Stimulated activated naive CD4-positive, alpha-beta T cell (primary cell): ENCODE results near the gene FAM111A.
"Not testable (repeated sequence)": the region's sequence is repeated elsewhere in the genome, so short reads cannot be mapped to it uniquely, and the experiment has no call there.

Experiments
- DNase-seq, 6 experiments: peaks; one replicate each; lab custom pipeline; 2025; lab: John Stamatoyannopoulos, UW

FAM111A gene, protein sequence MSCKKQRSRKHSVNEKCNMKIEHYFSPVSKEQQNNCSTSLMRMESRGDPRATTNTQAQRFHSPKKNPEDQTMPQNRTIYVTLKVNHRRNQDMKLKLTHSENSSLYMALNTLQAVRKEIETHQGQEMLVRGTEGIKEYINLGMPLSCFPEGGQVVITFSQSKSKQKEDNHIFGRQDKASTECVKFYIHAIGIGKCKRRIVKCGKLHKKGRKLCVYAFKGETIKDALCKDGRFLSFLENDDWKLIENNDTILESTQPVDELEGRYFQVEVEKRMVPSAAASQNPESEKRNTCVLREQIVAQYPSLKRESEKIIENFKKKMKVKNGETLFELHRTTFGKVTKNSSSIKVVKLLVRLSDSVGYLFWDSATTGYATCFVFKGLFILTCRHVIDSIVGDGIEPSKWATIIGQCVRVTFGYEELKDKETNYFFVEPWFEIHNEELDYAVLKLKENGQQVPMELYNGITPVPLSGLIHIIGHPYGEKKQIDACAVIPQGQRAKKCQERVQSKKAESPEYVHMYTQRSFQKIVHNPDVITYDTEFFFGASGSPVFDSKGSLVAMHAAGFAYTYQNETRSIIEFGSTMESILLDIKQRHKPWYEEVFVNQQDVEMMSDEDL

DNA sequence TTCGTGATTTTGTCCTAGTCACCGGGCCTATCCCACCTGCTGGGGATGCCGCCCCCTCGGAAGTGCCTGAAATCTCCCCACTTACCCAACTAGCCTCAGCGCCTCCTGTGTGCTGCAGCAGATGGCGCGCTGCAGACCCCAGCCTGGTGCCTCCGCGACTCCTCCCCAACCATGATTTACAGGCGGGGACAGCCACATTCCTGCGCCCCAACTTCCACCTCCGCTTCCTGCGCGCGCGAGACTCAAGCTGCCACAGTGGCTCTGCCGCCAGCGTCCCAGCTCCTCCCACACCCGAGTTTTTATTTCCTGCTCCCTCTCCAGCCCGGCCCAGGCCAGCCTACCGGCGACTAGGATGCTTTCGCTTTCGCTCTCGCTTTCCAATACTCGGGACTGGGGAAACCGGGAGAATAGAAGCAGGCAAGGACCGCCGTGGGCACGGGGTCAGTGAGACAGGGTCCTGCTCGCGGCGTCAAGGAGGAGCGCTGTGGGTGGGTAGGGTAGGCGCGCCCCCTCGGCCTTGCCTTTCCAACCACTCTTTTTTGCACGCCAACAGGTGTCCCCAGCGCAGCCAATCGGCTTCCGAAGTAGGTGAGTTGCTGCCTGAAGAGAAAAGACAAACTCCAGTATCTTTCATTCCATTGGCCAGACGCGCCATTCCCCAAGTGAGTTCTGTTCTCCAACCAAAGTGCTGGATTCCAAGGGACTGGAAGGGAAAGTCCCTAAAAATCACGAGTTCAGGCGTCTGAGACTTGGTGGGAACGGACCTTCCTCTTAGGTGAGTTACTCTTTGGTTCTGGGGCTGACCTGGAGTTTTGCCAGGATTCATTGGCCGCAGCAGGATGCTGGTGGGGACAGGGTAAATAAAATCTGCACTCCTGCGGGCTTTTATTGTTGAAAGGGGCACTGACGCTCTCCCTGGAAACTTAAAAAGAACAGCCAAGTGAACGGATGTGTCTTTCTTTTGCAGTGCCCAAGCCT lies at the start of gene FAM111A:
Gene FAM111A, plus strand, starts transcription at position 327 of the 978 bp plus-strand sequence. CDS start 6,017 bp downstream, outside the sequence.
- DNase-seq, result peak; percentile 83 to 96 (median 89)

DNA sequence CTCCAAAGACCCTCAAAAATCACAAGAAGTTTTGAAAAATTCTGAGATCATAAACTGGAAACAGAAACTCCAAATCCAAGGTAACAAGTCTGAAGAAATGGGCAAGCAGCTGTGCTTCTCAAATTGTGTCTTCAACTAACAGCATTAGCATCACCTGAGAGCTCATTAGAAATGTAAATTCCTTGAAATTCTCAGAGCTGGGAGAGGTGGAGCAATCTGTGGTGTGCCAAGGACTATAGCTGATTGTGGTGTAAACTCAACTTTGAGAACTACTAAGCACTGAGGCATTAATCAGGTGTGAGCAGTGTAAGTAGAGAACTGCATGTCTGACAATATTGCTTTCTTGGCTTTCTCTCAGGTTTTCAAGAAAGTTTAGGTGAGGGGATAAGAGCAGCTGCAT lies 49.1 kb upstream of the FAM111A start:
- DNase-seq, result not testable (repeated sequence)

DNA sequence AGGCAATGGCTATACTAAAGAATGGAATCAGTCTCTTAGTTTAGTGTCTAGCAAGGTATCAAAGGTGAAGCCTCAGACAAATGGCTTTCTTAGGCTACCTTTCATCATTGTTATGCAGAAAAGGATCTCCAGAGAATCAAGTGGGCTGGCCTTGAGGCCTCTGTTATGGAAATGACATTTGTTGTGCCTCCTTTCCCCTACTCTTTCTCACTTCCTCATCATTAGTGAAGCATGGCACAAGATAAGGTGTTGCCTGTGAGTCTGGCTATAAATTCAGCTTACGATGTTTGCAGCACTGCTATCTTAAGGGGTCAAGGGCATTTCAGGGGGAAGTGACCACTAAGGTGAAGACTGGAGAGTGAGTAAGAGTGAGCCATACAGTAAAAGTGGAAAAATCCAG lies 47.4 kb upstream of the FAM111A start:
- DNase-seq, result not testable (repeated sequence)

DNA sequence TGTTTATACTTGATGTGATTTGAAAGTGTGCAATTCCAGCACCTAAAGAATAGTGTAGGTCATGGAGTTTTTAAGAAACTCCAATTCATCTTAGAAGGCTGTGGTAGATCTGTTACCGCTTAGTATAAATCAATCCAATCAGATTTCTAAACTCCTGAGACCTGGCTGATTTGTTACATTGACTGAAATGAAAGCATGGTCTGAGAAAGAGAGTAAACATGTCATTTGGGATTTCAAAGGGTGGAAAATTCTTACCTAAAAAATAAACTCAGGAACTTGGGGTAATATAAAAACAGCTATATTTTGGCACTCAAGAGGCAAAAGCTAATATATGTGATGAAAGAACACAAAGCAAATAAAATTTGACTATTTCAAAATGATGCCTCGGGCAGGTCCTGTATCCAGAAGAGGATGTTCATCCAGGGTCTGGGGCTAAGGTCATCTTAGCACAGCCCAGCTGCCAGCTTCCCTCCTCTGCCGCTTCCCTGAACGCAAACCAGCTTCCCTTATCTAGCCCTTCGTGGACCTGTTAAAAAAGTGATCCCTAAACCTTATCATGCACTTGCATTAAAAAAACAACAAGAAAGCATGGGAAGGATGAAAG lies 46.6 kb upstream of the FAM111A start:
- not testable (repeated sequence) for DNase-seq

DNA sequence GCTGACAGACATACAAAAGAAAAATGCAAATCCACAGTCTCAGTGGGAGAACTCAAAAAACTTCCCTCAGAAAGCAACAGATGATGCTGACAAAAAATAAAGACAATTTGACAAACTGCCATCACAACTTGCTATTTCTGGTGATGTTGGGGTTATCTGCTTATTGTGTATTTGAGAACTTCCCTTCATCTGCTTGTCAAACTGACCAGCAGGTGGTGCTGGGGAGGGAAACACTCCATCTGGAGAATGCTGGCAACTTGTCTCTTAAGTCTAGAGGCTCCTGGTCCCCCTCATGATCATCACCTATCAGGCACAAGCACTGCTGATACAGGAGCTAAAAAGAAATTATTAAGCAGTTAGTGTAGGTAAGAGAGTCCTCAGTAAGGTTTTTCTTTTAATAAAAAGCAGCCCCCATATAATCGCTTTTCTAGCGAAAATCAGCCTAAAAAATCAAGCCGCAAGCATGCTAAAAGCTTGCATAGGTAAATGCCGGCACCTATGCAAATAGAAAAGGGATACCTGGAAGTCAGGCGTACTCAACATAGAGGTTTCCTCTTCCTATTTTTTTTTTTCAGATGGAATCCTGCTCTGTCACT lies 45.4 kb upstream of the FAM111A start:
- DNase-seq, result peak; percentile 32 to 73 (median 53)

DNA sequence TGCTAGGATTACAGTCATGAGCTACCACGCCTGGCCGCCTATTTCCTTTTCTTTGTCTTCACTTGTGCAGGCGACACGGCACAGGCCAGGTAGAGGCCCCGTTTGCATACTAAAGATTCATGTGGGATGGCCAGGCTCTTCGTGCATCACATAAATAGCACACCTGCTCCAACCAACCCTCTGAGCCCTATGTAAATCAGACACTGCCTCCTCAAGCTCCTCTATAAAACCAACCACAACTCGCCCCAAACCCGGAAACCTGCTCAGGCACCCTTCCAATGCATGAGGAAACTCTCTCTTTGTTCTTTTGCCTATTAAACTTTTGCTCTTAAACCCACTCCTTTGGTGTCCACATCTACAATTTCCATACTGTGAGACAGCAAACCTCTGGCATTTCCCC lies 44.7 kb upstream of the FAM111A start:
- DNase-seq, result not testable (repeated sequence)

DNA sequence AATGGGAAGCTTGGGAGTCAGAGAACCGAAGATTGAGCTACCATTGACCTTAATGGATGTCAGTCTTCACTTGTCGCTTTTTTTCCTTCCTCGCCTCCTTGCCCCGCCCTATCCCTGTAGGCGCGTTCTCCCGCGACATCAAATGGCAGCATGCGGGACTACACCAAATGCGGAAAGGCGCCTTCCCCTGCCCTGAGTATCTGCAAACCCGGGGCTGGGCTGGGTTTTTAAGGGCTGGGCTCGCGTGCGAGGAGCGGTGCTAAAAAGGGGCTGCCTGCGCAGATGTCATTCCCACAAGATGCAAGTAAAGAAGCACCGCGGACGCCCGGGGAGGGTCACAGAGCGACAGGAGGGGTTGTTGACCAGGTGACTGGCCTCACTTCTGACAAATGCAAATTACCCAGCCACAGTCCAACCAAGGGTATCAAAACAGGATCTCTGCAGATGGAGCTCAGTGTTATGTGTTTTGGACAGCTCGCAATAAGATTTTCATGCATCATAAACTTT lies 40.3 kb upstream of the FAM111A start:
- peak in 4 of 6 experiments; percentile 2 to 34 (median 21) for DNase-seq

DNA sequence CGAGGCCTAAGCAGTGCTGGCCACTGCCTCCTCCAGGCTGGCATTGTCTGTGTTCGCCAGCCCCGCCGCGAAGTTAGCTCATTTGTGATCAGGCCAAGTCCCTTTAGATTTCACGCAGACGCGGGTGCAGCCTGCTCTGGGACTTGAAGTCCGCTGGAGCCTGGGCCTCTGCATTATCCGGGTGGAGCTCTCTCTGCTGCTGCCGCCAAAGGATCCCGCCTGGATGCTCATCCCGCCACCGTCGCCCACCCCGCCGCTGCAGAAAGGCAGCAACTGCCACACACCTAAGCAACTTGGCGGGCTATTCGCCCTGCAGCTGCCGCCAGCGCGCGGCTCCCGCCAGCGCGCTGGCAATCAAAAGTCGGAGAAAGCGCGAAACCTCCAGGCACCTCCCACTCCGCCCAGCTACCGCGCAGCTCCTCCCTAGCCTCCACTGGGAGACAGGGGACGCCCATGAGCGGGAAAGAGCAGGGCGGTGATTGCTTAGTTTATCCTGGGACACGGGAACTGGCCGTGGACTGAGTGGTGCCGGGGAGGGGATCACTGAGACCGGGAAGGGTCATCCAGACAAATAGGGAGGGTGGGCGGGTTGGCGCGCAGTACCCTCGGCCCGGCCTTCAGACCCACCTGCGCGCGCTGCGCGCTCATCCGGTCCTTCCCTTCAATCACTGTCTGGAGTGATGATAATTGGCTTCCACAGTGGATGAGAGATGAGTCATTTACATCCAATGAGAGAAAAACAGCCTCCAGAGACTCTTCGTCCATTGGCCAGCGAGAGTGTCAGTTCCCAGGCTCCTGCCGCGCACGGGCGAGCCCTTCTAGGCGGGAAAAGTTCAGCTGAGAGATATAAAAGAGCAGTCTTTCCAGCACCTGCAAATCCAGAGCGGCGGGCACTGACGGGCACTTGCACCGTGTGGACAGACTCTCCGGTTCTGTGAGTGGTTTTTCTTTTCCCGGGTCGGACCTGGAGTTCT lies 36.0 kb upstream of the FAM111A start, which contains the start of gene FAM111B:
Gene FAM111B, plus strand, starts transcription at position 875 of the 974 bp plus-strand sequence. CDS start 2,389 bp downstream, outside the sequence.
- DNase-seq, result peak in 5 of 6 experiments; percentile 28 to 37 (median 32)

DNA sequence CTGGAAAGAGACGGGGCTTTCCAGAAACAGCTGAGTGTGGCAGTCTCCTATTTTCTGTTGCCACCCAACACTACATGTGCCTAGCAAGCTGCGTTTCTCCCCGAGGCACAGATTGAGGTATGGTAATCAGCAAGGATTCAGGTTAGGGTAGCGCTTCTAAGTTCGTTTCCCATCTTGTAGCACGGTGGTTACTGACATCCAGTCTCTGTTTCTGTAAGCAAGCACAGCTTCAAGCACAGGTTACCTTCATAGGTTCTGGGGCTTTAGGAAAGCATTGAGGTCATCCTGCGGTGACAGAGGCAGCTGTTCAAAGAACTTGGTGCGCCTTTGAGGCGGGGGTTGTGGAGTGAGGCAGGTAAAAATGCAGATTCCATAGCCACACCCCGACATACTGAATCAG lies 34.9 kb upstream of the FAM111A start:
- peak in 1 of 6 experiments; percentile 41 for DNase-seq

DNA sequence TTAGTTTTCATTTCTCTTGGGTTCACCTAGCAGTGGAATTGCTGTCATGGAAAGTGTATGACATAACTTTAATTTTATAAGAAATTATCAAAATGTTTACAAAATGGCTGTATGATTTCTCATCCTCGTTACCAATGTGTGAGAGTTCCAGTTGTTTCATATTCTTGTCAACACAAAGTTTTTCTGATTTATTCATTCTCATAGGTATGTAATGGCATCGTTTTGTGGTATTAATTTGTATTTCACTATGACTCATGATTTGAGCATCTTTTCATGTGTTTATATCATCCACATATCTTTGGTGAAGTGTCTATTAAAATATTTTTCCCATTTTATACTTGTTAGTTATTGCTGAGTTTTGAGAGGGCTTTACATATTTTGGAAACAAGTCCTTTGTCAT lies 30.2 kb upstream of the FAM111A start:
- no peak for DNase-seq

DNA sequence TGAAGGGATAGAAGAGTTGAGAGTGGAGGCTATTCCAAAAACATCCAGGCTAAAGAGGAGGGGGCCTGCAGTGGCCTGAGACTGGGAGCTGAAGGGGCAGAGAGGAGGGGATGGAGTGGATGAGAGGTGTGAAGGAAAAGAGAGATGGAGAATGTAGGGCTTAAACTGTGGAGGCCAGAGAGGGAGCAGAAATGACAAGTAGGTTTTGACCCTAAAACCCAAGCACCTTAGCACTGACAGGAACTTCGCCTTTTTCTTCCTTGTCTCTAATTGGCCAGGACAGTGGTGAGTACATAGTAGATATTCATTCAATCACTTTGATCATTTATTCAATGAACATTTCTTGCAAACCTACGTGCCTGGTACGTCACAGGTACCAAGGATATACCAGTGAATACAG lies 28.3 kb upstream of the FAM111A start:
- no peak for DNase-seq

DNA sequence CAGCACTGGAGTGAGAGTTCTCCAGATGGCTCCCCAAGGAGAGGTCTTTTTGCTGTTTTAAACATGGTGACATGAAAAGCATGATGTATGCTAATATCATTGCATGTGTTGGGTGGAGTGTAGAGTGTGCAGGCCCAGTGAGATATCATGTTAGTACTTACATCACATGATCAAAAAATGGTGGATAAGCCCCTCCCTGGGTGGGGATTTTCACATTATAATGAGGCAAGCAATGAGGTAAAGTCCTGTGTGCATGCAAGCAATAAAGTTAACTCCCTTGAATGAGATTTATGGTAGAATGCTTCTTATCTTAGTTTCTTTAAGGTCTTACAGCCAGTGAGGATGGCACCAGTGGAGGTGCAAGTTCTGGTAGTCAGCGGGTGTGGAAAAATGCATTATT lies 27.1 kb upstream of the FAM111A start:
- DNase-seq, result no peak

DNA sequence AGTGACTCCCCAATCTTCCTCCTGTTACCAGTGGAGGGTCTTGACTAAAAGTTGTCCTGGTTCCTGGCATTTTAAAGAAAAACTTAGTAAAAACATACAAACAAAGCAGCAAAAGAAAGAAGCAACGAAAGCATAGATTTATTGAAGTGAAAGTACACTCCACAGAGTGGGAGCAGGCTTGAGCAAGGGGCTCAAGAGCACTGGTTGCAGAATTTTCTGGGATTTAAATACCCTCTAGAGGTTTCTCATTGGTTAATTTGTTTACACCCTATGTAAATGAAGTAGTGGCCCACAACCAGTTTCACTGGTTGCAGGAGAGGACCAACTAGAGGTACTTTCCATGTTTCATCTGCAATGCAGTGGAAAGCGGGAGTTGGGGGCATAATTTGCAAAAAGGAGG lies 24.9 kb upstream of the FAM111A start:
- DNase-seq, result no peak

DNA sequence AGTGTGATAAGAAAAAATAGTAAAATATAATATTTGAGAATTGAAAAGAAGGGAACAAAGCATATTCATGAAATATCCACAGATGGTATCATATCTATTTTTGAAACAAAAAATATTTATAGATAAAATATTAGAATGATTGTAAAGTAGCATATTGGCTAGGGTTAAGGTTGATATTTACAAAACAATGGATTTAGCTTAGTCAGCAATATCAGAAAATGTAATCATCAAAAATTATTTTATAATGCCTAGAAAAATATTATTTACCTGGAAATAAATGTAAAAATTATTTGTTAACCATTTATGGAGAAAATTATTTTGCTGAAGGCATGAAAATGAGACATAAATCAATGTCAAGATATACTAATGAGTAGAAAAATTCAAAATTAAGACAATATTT lies 22.8 kb upstream of the FAM111A start:
- DNase-seq, result no peak

DNA sequence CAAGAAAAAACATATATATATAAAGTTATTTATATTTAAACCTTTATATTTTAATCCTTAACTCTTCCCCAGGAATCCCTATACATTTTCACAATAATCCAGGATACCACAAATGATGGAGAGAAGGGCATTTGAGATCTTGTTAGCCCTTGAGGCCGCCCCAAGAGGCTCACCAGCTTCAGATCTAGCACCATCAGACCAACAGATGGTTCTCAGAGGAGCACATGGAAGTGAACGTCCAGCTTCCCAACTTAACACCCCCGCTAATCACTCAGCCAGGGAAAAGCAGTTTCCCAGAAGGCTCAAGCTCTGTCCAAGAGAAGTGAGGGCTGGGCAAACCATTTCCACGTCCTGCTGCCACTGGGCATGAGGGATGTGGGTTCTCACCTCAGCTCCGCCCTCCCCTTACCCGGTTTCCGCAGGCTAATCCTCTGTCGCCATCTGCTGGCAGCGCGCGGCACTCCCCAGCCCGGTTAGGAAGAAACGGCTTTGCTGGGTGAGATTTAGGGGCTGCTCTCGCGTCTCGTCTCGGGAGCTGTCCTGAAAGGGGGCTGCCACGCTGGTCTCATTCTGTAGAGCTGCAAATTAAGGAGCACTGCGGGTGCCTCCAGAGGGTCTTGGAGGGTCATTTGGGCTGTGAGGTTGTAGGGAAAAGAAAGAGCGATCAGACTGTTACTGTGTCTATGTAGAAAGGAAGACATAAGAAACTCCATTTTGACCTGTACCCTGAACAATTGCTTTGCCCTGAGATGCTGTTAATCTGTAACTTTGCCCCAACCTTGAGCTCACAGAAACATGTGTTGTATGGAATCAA lies 6.8 kb upstream of the FAM111A start:
- DNase-seq, result peak; percentile 68 to 89 (median 80)

DNA sequence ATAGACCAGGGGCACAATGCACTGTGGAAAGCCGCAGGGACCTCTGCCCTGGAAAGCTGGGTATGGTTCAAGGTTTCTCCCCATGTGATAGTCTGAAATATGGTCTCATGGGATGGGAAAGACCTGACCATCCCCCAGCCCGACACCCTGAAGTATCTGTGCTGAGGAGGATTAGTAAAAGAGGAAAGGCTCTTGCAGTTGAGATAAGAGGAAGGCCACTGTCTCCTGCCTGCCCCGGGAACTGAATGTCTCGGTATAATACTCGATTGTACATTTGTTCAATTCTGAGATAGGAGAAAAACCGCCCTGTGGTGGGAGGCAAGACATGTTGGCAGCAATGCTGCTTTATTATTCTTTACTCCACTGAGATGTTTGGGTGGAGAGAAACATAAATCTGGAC lies 6.1 kb upstream of the FAM111A start:
- not testable (repeated sequence) for DNase-seq

DNA sequence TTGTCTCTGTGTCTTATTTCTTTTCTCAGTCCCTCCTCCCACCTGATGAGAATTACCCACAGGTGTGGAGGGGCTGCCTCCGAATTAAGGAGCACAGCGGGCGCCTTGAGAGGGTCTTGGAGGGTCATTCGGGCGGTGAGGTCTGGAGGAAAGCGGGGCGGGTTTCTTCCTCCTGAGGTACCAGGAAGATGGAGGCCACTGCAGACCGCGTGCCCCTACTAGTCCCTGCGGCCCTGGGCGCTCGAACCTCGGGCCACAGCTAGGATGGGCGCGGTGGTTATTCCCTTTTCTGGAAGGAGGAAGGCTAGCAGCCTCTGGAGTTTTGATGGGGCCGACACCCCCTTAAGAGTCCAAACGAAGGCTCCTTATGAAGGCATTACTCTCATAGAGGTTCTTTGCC lies 5.5 kb upstream of the FAM111A start:
- DNase-seq, result no peak

DNA sequence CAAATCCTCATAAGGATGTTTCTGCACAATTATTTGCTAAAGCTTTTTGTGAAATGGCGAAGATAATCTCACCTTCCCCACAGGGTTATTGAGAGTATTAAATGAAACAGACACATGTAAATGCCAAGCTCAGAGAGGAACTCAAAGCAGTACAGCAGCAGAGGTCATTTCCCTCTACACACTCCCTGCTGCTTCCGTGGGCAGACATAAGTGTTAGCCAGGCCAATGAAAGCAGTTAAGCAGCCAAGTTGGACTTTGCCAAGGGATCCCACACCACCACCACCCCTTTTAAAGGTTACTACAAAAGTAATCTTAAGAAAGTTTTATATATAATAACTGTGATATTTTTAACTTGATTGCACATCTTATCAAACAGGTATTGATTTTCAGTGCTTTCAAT lies 4.0 kb upstream of the FAM111A start:
- DNase-seq, result no peak

DNA sequence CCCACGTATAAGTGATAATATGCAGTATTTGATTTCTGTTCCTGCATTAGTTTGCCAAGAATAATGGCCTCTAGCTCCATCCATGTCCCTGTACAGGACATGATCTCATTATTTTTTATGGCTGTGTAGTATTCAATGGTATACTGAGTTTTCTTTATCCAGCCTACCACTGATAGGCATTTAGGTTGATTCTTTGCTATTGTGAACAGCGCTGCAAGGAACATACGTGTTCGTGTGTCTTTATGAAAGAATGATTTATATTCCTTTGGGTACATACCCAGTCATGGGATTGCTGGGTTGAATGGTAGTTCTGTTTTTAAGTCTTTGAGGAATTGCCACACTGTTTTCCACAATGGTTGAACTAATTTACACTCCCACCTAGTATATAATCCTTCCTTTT lies 1.5 kb upstream of the FAM111A start:
- DNase-seq, result no peak
